ENCODE data around the gene SORCS3. TPM values are rescaled to one million over a fixed set of nuclear protein-coding genes. Genes with fewer than 3 reads are reported as not detected.

SORCS3 gene
- total RNA-seq, 2 experiments from 2014 or later: 1.7 to 2.1 TPM

DNA sequence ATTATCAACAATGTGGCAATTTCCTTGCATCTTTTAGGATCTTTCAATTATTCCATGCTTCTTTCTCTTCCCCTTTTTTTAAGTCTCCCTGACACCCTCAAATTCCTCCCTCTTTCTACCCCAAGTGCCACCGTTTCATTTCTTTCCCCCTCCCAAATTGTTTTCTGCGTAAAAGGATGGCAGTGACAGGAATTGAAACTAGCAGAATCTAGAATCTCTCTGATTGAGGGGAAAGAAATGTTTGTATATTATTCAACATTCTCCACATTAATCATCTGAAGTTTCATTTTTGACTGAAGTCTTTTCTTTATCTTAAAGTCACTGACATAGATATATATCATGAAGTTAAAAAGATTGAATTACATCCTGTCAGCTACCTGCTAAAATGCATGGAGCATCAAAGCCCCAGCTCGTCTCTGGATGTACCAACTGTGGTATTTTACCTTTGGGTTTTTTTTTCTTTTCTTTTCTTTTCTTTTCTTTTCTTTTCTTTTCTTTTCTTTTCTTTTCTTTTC lies 633.5 kb downstream of the SORCS3 start:
- no peak for DNase-seq
- H3K4me3 ChIP-seq (ENCODE audit: low read length): no peak overlapping the region
- Mint-ChIP-seq H3K36me3 (ENCODE audit: low read depth) (no peaks in the 10 kb centered on the region), H3K9me3 (no peaks in the 10 kb centered on the region), H3K27me3 (no peaks in the 10 kb centered on the region), H3K4me3 (no peak overlapping the region), H3K4me1 (ENCODE audit: low read depth) (no peaks in the 10 kb centered on the region), H3K27ac (no peak overlapping the region)
- no peaks in the 10 kb centered on the region for H3K36me3 ChIP-seq (ENCODE audit: insufficient read depth, low read length)
- no peaks in the 10 kb centered on the region for H3K27me3 ChIP-seq (ENCODE audit: control insufficient read depth in 1 of 2, insufficient read depth in 2 of 2, low read length in 2 of 2)
- H3K9me3 ChIP-seq (ENCODE audit: control insufficient read depth in 1 of 2, insufficient read depth in 1 of 2, low read length in 2 of 2): peaks cover 0 to 4% of the 10 kb centered on the region in 2 experiments
- intact Hi-C loops (cut with DNase I, micrococcal nuclease): no loop called here
- no peak for ATAC-seq (ENCODE audit: poor library complexity)
- H3K4me1 ChIP-seq (ENCODE audit: insufficient read depth, low read length): no peaks in the 10 kb centered on the region
- ChIA-PET POLR2A (no interaction called here), CTCF (no interaction called here)
- TF ChIP-seq, protein P1, sequence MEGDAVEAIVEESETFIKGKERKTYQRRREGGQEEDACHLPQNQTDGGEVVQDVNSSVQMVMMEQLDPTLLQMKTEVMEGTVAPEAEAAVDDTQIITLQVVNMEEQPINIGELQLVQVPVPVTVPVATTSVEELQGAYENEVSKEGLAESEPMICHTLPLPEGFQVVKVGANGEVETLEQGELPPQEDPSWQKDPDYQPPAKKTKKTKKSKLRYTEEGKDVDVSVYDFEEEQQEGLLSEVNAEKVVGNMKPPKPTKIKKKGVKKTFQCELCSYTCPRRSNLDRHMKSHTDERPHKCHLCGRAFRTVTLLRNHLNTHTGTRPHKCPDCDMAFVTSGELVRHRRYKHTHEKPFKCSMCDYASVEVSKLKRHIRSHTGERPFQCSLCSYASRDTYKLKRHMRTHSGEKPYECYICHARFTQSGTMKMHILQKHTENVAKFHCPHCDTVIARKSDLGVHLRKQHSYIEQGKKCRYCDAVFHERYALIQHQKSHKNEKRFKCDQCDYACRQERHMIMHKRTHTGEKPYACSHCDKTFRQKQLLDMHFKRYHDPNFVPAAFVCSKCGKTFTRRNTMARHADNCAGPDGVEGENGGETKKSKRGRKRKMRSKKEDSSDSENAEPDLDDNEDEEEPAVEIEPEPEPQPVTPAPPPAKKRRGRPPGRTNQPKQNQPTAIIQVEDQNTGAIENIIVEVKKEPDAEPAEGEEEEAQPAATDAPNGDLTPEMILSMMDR (IDR thresholded peaks at IDR 0.05): no peak
- H3K27ac ChIP-seq (ENCODE audit: low read depth in 1 of 2, low read length in 2 of 2): no peak overlapping the region

DNA sequence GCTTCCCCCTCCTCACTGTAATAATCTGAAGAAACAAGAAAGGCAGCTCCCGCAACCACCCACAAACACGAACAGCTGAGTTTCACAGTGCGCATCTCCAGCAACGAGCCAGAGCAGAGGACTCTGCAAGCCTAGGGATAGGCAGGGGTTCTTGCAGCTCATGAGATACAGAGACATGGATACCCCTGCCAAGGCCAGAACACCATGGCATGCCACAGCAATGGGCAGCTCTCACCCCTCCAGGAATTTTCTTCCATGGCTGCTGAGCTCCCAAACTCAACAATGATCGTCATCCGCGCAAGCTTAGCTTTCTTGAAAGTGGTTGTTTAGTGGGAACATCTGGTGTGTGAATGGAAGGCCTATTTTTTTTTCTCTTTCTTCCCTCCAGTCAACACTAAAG lies 637.3 kb downstream of the SORCS3 start:
- Histone ChIP-seq H3K27me3 (ENCODE audit: control insufficient read depth in 1 of 2, insufficient read depth in 2 of 2, low read length in 2 of 2) (no peaks in the 10 kb centered on the region), H3K27ac (ENCODE audit: low read depth in 1 of 2, low read length in 2 of 2) (no peak overlapping the region), H3K4me1 (ENCODE audit: insufficient read depth, low read length) (no peaks in the 10 kb centered on the region), H3K4me3 (ENCODE audit: low read length) (no peak overlapping the region), H3K9me3 (ENCODE audit: control insufficient read depth in 1 of 2, insufficient read depth in 1 of 2, low read length in 2 of 2) (peaks cover 0 to 4% of the 10 kb centered on the region in 2 experiments), H3K36me3 (ENCODE audit: insufficient read depth, low read length) (no peaks in the 10 kb centered on the region)
- Mint-ChIP-seq H3K9me3 (no peaks in the 10 kb centered on the region), H3K36me3 (ENCODE audit: low read depth) (no peaks in the 10 kb centered on the region), H3K4me1 (ENCODE audit: low read depth) (no peaks in the 10 kb centered on the region), H3K27me3 (no peaks in the 10 kb centered on the region), H3K27ac (no peak overlapping the region), H3K4me3 (no peak overlapping the region)
- ATAC-seq (ENCODE audit: poor library complexity): no peak
- intact Hi-C loops (cut with DNase I, micrococcal nuclease): no loop called here
- TF ChIP-seq, protein P1 (IDR thresholded peaks at IDR 0.05): no peak
- no peak for DNase-seq
- ChIA-PET CTCF (no interaction called here), POLR2A (no interaction called here)

DNA sequence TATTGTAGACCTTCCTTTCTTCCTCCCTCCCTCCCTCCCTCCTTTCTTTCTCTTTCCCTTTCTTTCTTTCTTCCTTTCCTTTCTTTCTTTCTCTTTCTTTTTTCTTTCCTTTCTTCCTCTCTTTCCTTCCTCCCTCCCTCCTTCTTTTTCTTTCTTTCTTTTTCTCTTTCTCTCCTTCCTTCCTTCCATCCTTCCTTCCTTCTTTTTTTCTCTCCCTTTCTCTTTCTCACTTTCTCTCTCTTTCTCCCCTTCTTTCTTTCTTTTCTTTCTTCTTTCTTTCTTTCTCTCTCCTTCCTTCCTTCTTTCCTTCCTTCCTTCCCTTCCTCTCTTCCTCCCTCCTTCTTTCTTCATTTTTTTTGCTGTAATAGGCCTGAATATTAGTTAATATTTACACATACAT lies 638.0 kb downstream of the SORCS3 start:
- no peaks in the 10 kb centered on the region for H3K36me3 ChIP-seq (ENCODE audit: insufficient read depth, low read length)
- ChIA-PET POLR2A (no interaction called here), CTCF (no interaction called here)
- DNase-seq: no peak
- Mint-ChIP-seq H3K36me3 (ENCODE audit: low read depth) (no peaks in the 10 kb centered on the region), H3K27ac (no peak overlapping the region), H3K9me3 (no peaks in the 10 kb centered on the region), H3K4me3 (no peak overlapping the region), H3K27me3 (no peaks in the 10 kb centered on the region), H3K4me1 (ENCODE audit: low read depth) (no peaks in the 10 kb centered on the region)
- intact Hi-C loops (cut with DNase I, micrococcal nuclease): no loop called here
- H3K4me3 ChIP-seq (ENCODE audit: low read length): no peak overlapping the region
- TF ChIP-seq, protein P1 (IDR thresholded peaks at IDR 0.05): no peak
- H3K27me3 ChIP-seq (ENCODE audit: control insufficient read depth in 1 of 2, insufficient read depth in 2 of 2, low read length in 2 of 2): no peaks in the 10 kb centered on the region
- no peak for ATAC-seq (ENCODE audit: poor library complexity)
- H3K4me1 ChIP-seq (ENCODE audit: insufficient read depth, low read length): no peaks in the 10 kb centered on the region
- no peak overlapping the region for H3K27ac ChIP-seq (ENCODE audit: low read depth in 1 of 2, low read length in 2 of 2)
- H3K9me3 ChIP-seq (ENCODE audit: control insufficient read depth in 1 of 2, insufficient read depth in 1 of 2, low read length in 2 of 2): peaks cover 0 to 4% of the 10 kb centered on the region in 2 experiments
